GM19043 (cell line): ENCODE measurements around the gene HEMK1.

Experiments used
- ATAC-seq: cut with Tn5 transposase; IDR thresholded peaks from one replicate; pipeline ENCODE4 v1.9.1; 2021; ENCODE audit warnings: low read depth; ENCODE audit not compliant: unreplicated experiment

HEMK1 gene

GRCh38 chr3:50630394-50630793 lies 61.1 kb downstream of the HEMK1 start:
- no peak for ATAC-seq

- no peak for ATAC-seq
These were observed 61.6 kb downstream of the HEMK1 start for GRCh38 chr3:50630877-50631276.

DNA sequence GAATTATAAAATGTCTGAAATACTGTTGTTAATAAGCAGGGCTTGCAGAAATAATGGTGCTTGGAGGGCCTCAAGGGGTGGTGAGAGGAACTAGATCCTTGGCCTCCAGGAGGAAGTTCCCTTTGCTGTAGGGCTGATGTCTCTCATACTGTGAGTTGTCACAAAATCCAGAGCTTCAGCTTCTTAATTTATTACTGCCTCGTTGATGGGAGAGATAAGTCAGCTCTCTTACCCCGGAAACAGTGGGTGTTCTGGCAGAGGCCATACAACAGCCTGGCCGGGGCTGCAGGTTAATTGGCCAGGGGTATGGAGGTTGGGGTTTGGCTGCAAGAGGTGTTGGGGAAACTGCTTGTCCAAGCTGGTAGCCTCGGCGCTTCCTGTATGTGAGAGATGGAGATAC lies 63.1 kb downstream of the HEMK1 start:
- no peak for ATAC-seq

GRCh38 chr3:50633230-50633790 lies 64.0 kb downstream of the HEMK1 start:
- ATAC-seq, result no peak

DNA sequence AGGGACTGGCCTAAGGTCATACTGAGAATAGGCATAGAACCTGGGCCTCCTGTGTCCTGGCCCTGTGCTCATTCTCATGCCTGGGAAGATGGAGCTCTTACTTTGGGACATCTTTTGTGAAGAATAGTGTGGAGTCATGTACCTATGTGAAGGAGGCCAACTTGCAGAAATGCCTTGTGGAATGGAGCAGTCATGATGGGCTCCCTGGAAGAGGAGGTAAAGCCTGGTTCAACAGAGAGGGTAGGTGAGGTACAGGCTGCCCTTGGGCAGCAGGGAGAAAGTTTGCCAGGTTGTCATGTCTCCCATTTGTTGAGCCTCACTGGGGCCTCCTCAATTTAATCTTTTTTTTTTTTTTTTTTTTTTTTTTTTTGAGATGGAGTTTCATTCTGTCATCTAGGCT lies 65.7 kb downstream of the HEMK1 start:
- ATAC-seq, result no peak

DNA sequence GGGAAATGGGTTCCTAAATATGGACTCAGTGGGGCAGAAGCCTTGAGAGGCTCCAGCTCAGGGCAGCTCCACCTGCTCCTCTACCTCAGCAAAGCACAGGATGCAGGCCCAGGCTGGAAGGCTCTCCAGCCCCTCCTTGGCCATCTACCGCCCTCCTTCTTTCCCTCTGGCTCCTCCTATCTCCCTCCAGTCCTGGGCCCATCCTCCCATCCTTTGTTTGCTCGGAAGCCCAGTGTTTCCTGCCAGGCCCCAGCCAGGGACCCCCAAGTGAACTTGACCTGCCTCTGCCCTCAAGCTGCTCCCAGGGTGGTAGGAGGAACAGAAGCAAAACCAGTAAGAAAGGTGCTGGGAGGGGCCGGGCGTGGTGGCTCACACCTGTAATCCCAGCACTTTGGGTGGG lies 67.7 kb downstream of the HEMK1 start:
- ATAC-seq, result no peak

GRCh38 chr3:50637945-50638344 lies 68.6 kb downstream of the HEMK1 start:
- ATAC-seq, result no peak

DNA sequence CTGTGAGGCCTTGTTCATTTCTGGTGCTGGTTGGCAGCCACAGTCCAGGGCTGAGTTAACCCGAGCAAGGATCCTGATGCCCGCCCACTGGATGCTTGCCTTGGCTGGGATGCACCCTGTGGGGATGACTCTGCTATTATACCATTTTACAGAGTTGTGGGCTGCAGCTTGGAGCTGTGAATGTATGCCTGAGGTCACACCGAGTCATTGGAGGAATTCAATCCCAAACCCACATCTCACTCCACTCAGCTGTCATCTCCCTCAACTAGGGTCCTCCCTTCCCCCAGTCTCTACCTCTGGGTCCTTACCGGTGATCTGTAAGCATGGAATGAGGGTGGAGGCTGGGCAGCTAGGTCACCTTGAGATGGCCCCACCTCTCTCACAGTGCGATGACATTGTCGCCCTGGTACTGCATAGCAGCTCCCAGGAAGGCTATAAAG lies 69.8 kb downstream of the HEMK1 start:
- ATAC-seq, result no peak

DNA sequence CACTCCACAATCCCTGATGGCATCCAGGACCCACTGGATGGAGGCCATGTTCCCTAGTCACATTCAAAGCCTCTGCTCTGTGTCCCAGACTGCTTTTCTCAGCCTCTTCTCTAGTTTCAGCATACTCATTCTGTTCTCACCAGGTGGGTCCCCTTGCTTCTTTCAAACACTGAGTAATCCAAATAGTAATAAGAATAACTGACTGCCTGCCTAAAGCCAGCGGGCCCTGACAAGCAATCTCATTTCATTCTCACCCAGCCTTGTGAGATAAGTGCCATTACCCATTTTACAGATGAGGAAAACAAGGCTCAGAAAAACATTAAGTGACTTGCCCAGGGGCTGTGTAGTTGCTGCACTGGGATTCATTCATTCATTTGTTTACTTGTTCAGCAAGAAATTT lies 73.1 kb downstream of the HEMK1 start:
- no peak for ATAC-seq

DNA sequence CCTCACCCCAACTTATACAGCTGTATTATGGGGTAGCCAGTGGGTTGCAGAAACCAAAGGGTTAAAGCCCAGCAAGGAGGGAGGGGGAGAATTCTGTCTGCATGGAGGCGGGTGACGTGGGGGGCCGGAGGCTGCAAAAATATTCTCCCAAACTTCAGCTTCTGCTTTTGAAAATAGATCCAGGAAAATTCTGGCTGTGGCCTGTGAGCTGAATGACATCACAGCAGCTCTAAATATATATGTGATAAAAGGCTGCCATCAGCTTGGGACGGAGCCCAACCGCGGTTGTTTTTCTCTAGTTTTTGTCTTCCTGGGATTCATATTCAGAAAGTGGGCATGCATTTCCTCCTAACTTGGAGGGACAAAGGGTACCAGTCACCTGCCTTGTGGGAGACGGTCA lies 75.2 kb downstream of the HEMK1 start:
- ATAC-seq, result no peak

DNA sequence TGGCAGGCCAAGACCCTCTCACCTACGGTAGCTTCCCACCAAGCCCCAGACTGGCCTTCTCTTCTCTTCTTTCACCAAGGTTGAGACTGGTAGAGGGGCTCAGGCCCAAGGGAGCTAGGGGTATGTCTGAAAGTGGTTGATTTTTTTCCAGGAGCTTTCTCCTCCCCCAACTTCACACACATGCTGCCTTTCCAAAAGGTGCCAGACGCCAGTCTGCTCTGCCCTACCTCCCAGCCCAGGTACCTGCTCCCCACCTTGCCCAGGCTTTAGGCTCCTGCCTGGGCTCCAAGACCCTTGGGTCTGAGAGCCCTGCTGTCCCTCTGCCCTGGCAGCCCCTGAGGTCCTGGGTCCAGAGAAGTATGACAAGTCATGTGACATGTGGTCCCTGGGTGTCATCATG lies 76.1 kb downstream of the HEMK1 start:
- ATAC-seq, result no peak
